HCT116 (cell line): ENCODE results near the gene TNFRSF19. TPM values are rescaled to one million over a fixed set of nuclear protein-coding genes. Genes with fewer than 3 reads are reported as not detected.
A peak's percentile ranks its signal among the peaks of the same experiment; 100 is the strongest.

Source experiments
- ATAC-seq: fragments of 200-7000 bp; cut with Tn5 transposase; 2 replicates; pipeline ENCODE4 v1.9.1; 2020; ENCODE audit warnings: mild to moderate bottlenecking, moderate library complexity
- BruUV-seq: library from RNA; stranded (reverse); fragments of 400-500 nt; replicated peaks from 2 replicates; lab custom pipeline; 2021; lab: Mats Ljungman, UMichigan
- CTCF ChIA-PET: fragments of 300-600 bp; sonication (Branson Sonifier 250); formaldehyde crosslinking; loops from one replicate; lab custom pipeline; 2021; ENCODE audit warnings: antibody characterized with exemption; lab: Charles Lee
- POLR2A ChIA-PET: fragments of 300-600, 350-600 bp; sonication (Branson Sonifier 250); formaldehyde crosslinking; loops from one replicate; lab custom pipeline; 2021; ENCODE audit warnings: antibody characterized with exemption; lab: Charles Lee
- RAD21 ChIA-PET, 2 experiments: fragments of 300-600 bp; sonication (Branson Sonifier 250); formaldehyde crosslinking; loops; one replicate each; lab custom pipeline; 2023; ENCODE audit warnings: low total read pairs in 2 of 2; ENCODE audit not compliant: uncharacterized antibody in 2 of 2, unreplicated experiment in 2 of 2, low non-redundant PET in 1 of 2; lab: Charles Lee
- DNase-seq: peaks from one replicate; pipeline ENCODE4 v3.0.0-alpha.2; 2010; ENCODE audit warnings: low read depth, low spot score
- H2AFZ ChIP-seq: fragments of 200-600 bp; shearing (Covaris generic), sonication (generic); 2 replicates; pipeline ENCODE4 v1.6.1; 2017; ENCODE audit warnings: low read depth, mixed run types, mixed read lengths, antibody characterized with exemption, low read length; ENCODE audit not compliant: poor library complexity, severe bottlenecking
- H3K27ac ChIP-seq: 2 replicates; pipeline ENCODE4 v1.5.1; 2012; ENCODE audit warnings: low read depth, low read length
- H3K27me3 ChIP-seq: fragments of 200-600 bp; sonication (generic); 2 replicates; pipeline ENCODE4 v1.6.1; 2016; ENCODE audit warnings: mixed run types, low read length, mixed read lengths; ENCODE audit not compliant: insufficient read depth
- H3K36me3 ChIP-seq, 2 experiments: fragments of 200-500 bp in 1 of 2; fragments of 200-600 bp in 1 of 2; sonication (Bioruptor generic) in 1 of 2; sonication (generic) in 1 of 2; 2 replicates each; pipeline versions ENCODE4 v1.5.1 to v1.6.1; 2014 to 2016; ENCODE audit warnings: low read length in 2 of 2, inconsistent platforms in 1 of 2, mixed read lengths in 1 of 2, mixed run types in 1 of 2; ENCODE audit not compliant: insufficient read depth in 2 of 2, control insufficient read depth in 1 of 2
- H3K4me1 ChIP-seq, 2 experiments: fragments of 200-600 bp in 1 of 2; sonication (generic) in 1 of 2; 2 replicates each; pipeline versions ENCODE4 v1.5.1 to v1.6.1; 2012 to 2017; ENCODE audit warnings: low read length in 2 of 2, inconsistent platforms in 1 of 2, mild to moderate bottlenecking in 1 of 2, mixed read lengths in 1 of 2, mixed run types in 1 of 2, moderate library complexity in 1 of 2; ENCODE audit not compliant: insufficient read depth in 2 of 2, control insufficient read depth in 1 of 2
- H3K4me2 ChIP-seq: fragments of 200-600 bp; sonication (generic); 2 replicates; pipeline ENCODE4 v1.6.1; 2017; ENCODE audit warnings: mixed run types, low read length, mixed read lengths
- H3K4me3 ChIP-seq, 2 experiments: fragments of 200-600 bp in 1 of 2; sonication (generic) in 1 of 2; replicated peaks in 1 of 2; 2 replicates each; pipeline ENCODE4 v1.5.1; 2011 to 2016; ENCODE audit warnings: low read length in 2 of 2, control low read depth in 1 of 2, low read depth in 1 of 2, mild to moderate bottlenecking in 1 of 2, mixed read lengths in 1 of 2, mixed run types in 1 of 2
- H3K79me2 ChIP-seq: fragments of 200-600 bp; sonication (generic); 2 replicates; pipeline ENCODE4 v1.6.1; 2017; ENCODE audit warnings: mild to moderate bottlenecking, mixed run types, low read length, moderate library complexity, mixed read lengths; ENCODE audit not compliant: insufficient read depth
- H3K9ac ChIP-seq: fragments of 200-600 bp; sonication (generic); 2 replicates; pipeline ENCODE4 v1.6.1; 2016; ENCODE audit warnings: low read length, mixed read lengths
- H3K9me2 ChIP-seq: fragments of 200-600 bp; sonication (generic), shearing (Covaris generic); 2 replicates; pipeline ENCODE4 v1.6.1; 2017; ENCODE audit warnings: mixed run types, mild to moderate bottlenecking, moderate library complexity; ENCODE audit not compliant: insufficient read depth
- H3K9me3 ChIP-seq, 2 experiments: fragments of 200-500 bp in 1 of 2; fragments of 200-600 bp in 1 of 2; sonication (Bioruptor generic) in 1 of 2; sonication (generic) in 1 of 2; 2 replicates each; pipeline ENCODE4 v1.6.1; 2014 to 2017; ENCODE audit warnings: low read length in 2 of 2, mixed read lengths in 2 of 2, inconsistent platforms in 1 of 2, low read depth in 1 of 2, mild to moderate bottlenecking in 1 of 2, mixed run types in 1 of 2, moderate library complexity in 1 of 2; ENCODE audit not compliant: control insufficient read depth in 1 of 2, insufficient read depth in 1 of 2
- H4K20me1 ChIP-seq: fragments of 200-600 bp; sonication (generic), shearing (Covaris generic); 2 replicates; pipeline ENCODE4 v1.6.1; 2017; ENCODE audit warnings: mixed run types, mild to moderate bottlenecking, moderate library complexity; ENCODE audit not compliant: insufficient read depth
- EZH2 ChIP-seq: fragments of 200-600 bp; sonication (generic); IDR thresholded peaks from 2 replicates; pipeline ENCODE4 v1.6.1; 2017; ENCODE audit warnings: antibody characterized with exemption, mixed run types
- FOSL1 ChIP-seq: IDR thresholded peaks from 2 replicates; pipeline ENCODE4 v1.6.1; 2012; ENCODE audit warnings: low read depth
- JUND ChIP-seq: IDR thresholded peaks from 2 replicates; pipeline ENCODE4 v1.6.1; 2012
- POLR2AphosphoS5 ChIP-seq: IDR thresholded peaks from 2 replicates; pipeline ENCODE4 v1.6.1; 2011; ENCODE audit warnings: mild to moderate bottlenecking, low read depth, low read length, moderate library complexity
- RAD21 ChIP-seq: IDR thresholded peaks from 2 replicates; pipeline ENCODE4 v1.6.1; 2012; ENCODE audit warnings: low read depth, mild to moderate bottlenecking
- TCF7L2 ChIP-seq: IDR thresholded peaks from 2 replicates; pipeline ENCODE4 v1.7.0; 2011; ENCODE audit warnings: borderline replicate concordance, inconsistent platforms; ENCODE audit not compliant: insufficient read depth, insufficient read length; ENCODE audit errors: extremely low read depth
- YY1 ChIP-seq: IDR thresholded peaks from 2 replicates; pipeline ENCODE4 v1.6.1; 2011; ENCODE audit warnings: low read length, low read depth, moderate library complexity, mild to moderate bottlenecking; ENCODE audit not compliant: insufficient replicate concordance; ENCODE audit errors: extremely low read depth
- intact Hi-C: fragments of 100-400 bp; cut with micrococcal nuclease; formaldehyde crosslinking; loops from 2 replicates; pipeline ENCODE4 v1.10.0; 2022
- total RNA-seq: library from RNA; stranded (reverse); gene quantifications from one replicate; pipeline ENCODE4 v1.2.1, GENCODE V29; 2021; ENCODE audit not compliant: unreplicated experiment
- TF ChIP-seq, protein P1 (sequence below): IDR thresholded peaks from 2 replicates; pipeline ENCODE4 v1.6.1; 2012
- TF ChIP-seq, protein P2 (sequence below), 3 experiments: fragments of 200-600 bp in 1 of 3; sonication (generic) in 1 of 3; IDR thresholded peaks in 2 of 3; conservative IDR thresholded peaks in 1 of 3; 2 replicates each; pipeline ENCODE4 v1.5.1; 2012 to 2017; ENCODE audit warnings: low read depth in 2 of 3, low read length in 2 of 3, antibody characterized with exemption in 1 of 3, borderline replicate concordance in 1 of 3, control low read depth in 1 of 3, mild to moderate bottlenecking in 1 of 3, mixed read lengths in 1 of 3, mixed run types in 1 of 3, moderate library complexity in 1 of 3; ENCODE audit not compliant: insufficient read depth in 1 of 3
- TF ChIP-seq, protein P3 (sequence below): IDR thresholded peaks from 2 replicates; pipeline ENCODE4 v1.6.1; 2011; ENCODE audit warnings: mild to moderate bottlenecking, low read length, moderate library complexity; ENCODE audit not compliant: insufficient replicate concordance; ENCODE audit errors: extremely low read depth

TNFRSF19 gene
- total RNA-seq, 1 experiment from 2014 or later: 1.1 TPM

DNA sequence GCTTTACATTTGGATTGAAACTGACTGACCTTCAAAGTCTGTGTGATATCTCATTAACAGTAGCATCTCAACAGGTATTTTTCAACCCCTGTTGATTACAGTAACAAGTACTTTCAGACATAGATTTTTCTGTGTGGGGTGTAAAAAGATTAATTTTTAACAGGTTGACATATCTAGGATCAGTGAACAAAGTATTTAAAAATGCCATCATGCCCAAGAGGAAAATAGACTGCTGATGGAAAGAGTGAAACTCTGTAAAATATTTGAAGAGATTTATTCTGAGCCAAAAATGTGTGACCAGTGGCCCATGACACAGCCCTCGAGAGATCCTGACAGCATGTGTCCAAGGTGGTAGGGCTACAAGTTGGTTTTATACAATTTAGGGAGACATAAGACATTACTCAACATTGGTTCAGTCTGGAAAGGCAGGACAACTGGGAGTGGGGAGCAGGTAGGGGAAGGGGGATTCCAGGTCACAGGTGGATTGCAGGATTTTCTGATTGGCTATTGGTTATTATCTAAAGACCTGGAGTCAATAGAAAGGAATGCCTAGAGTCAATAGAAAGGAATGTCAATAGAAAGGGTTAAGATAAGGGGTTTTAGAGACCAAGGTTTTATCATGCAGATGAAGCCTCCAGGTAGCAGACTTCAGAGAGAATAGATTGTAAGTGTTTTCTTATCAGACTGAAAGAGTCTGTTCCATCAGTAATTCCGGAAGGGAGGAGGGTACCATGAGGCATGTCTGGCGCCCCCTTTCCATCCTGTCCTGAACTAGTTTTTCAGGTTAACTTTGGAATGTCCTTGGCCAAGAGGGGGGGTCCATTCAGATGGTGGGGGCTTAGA lies 29.1 kb downstream of the TNFRSF19 start:
- DNase-seq (no peak), ATAC-seq (peak; percentile 73)
- Histone ChIP-seq H3K4me2 (peak overlapping the region; percentile 34), H3K79me2 (no peaks in the 10 kb centered on the region), H3K36me3 (no peaks in the 10 kb centered on the region), H4K20me1 (no peaks in the 10 kb centered on the region), H3K4me3 (no peak overlapping the region), H2AFZ (no peak overlapping the region), H3K4me1 (peaks cover 7 to 20% of the 10 kb centered on the region in 2 experiments), H3K27ac (no peak overlapping the region), H3K9me3 (no peaks in the 10 kb centered on the region), H3K9ac (no peak overlapping the region), H3K27me3 (no peaks in the 10 kb centered on the region), H3K9me2 (no peaks in the 10 kb centered on the region)
- TF ChIP-seq RAD21 (no peak), EZH2 (no peak)
- TF ChIP-seq, protein P1, sequence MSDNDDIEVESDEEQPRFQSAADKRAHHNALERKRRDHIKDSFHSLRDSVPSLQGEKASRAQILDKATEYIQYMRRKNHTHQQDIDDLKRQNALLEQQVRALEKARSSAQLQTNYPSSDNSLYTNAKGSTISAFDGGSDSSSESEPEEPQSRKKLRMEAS: no peak
- TF ChIP-seq, protein P2, sequence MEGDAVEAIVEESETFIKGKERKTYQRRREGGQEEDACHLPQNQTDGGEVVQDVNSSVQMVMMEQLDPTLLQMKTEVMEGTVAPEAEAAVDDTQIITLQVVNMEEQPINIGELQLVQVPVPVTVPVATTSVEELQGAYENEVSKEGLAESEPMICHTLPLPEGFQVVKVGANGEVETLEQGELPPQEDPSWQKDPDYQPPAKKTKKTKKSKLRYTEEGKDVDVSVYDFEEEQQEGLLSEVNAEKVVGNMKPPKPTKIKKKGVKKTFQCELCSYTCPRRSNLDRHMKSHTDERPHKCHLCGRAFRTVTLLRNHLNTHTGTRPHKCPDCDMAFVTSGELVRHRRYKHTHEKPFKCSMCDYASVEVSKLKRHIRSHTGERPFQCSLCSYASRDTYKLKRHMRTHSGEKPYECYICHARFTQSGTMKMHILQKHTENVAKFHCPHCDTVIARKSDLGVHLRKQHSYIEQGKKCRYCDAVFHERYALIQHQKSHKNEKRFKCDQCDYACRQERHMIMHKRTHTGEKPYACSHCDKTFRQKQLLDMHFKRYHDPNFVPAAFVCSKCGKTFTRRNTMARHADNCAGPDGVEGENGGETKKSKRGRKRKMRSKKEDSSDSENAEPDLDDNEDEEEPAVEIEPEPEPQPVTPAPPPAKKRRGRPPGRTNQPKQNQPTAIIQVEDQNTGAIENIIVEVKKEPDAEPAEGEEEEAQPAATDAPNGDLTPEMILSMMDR (IDR thresholded peaks at IDR 0.05 in 2 of 3, conservative IDR thresholded peaks at IDR 0.05 in 1 of 3; ENCODE audit: borderline replicate concordance in 1 of 3, insufficient read depth in 1 of 3, low read depth in 2 of 3, low read length in 2 of 3): peak in 1 of 3 experiments; percentile 26; a peak in 2 of 6 replicates
- POLR2A ChIA-PET: no interaction called here
- intact Hi-C loops: no loop called here
- RAD21 ChIA-PET: no interaction called here
- CTCF ChIA-PET: no interaction called here
- no TSS peak for BruUV-seq

DNA sequence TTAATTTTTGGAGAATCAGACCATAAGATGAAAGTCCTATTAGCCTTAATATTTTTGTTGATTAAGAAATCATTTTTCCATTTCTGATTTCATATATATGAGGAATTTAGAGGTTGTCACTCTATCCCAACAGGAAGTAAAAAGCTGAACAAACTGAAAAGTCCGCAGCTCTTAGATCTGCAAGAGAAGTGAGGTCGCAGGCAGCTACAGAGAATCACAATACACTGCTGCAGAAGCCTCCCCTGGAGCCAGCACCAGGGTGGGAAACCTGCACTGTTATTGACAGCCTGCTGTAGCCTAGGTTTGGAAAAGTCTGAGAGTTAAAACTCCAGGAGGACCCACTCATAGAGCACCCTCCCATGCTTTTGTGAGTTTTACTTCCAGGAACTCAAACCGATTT lies 29.9 kb downstream of the TNFRSF19 start:
- CTCF ChIA-PET: no interaction called here
- BruUV-seq: no TSS peak

More for the DNA sequence above, 29.9 kb downstream of the TNFRSF19 start:
- Histone ChIP-seq H3K4me1 (peaks cover 7 to 20% of the 10 kb centered on the region in 2 experiments), H3K9me2 (no peaks in the 10 kb centered on the region), H3K79me2 (no peaks in the 10 kb centered on the region), H3K9ac (no peak overlapping the region), H3K36me3 (no peaks in the 10 kb centered on the region), H3K9me3 (no peaks in the 10 kb centered on the region), H3K27me3 (no peaks in the 10 kb centered on the region), H3K4me3 (no peak overlapping the region), H2AFZ (no peak overlapping the region), H3K4me2 (peak overlapping the region; percentile 34; the same call in 1 of the 2 replicates), H4K20me1 (no peaks in the 10 kb centered on the region), H3K27ac (no peak overlapping the region)
- intact Hi-C loops: no loop called here
- ChIA-PET POLR2A (no interaction called here), RAD21 (no interaction called here)
- no peak for DNase-seq
- ATAC-seq: no peak
- TF ChIP-seq, protein P1: no peak
- no peak for TF ChIP-seq TCF7L2
- TF ChIP-seq, protein P3, sequence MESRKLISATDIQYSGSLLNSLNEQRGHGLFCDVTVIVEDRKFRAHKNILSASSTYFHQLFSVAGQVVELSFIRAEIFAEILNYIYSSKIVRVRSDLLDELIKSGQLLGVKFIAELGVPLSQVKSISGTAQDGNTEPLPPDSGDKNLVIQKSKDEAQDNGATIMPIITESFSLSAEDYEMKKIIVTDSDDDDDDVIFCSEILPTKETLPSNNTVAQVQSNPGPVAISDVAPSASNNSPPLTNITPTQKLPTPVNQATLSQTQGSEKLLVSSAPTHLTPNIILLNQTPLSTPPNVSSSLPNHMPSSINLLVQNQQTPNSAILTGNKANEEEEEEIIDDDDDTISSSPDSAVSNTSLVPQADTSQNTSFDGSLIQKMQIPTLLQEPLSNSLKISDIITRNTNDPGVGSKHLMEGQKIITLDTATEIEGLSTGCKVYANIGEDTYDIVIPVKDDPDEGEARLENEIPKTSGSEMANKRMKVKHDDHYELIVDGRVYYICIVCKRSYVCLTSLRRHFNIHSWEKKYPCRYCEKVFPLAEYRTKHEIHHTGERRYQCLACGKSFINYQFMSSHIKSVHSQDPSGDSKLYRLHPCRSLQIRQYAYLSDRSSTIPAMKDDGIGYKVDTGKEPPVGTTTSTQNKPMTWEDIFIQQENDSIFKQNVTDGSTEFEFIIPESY: no peak
- TF ChIP-seq POLR2AphosphoS5: no peak
- no peak for TF ChIP-seq FOSL1
- TF ChIP-seq YY1: no peak
- no peak for TF ChIP-seq JUND
